ENCODE data around the gene NEU1.

NEU1 gene

DNA sequence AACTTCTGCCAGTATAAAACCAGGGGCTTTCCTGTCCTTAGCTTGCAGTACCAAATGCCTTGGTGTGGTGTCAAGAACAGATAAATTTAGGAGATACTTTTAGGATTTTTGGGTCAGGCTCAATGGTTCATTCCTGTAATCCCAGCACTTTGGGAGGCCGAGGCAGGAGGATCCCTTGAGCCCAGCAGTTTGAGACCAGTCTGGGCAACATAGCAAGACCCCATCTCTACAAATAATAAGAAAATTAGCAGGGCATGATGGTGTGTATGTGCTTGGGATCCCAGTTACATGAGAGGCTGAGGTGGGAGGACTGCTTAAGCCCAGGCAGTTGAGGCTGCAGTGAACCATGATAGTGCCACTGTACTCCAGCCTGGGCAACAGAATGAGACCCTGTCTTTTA is 42.4 kb upstream of the NEU1 start:
- no peak for DNase-seq (ENCODE audit: extremely low read depth, low read depth)
- TF ChIP-seq CTCF (IDR thresholded peaks at IDR 0.05; ENCODE audit: low read depth, low read length): no peak

DNA sequence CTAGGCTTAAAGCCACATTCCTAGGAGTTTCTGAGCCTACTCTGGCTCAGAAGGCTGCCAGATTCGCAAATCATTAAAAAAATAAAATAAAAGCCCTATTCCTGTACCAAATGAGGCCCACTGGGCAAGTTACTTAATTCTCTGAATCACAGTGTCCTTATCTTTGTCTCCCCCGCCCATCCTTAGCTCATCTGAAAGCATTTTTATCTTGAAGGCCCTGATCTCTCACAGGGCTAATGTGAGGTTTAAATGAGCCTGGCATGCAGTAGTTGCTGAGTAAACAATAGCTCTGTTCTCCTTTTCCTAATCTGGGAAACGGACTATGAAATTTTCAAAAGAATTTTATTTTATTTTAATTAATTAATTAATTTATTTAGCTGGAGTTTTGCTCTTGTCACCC is 41.3 kb upstream of the NEU1 start:
- no peak for DNase-seq (ENCODE audit: extremely low read depth, low read depth)
- no peak for TF ChIP-seq CTCF (IDR thresholded peaks at IDR 0.05; ENCODE audit: low read depth, low read length)

- DNase-seq (ENCODE audit: extremely low read depth, low read depth): peak; percentile 94
- TF ChIP-seq CTCF (IDR thresholded peaks at IDR 0.05; ENCODE audit: low read depth, low read length): no peak
Observed at GRCh38 chr6:31901953-31902643, 39.5 kb upstream of the NEU1 start, which contains the start of gene ZBTB12. Gene ZBTB12, minus strand, starts transcription at chr6:31902086. Its CDS starts 781 bp downstream, at chr6:31901305.

GRCh38 chr6:31901415-31901952 is 38.9 kb upstream of the NEU1 start:
- no peak for DNase-seq (ENCODE audit: extremely low read depth, low read depth)
- TF ChIP-seq CTCF (IDR thresholded peaks at IDR 0.05; ENCODE audit: low read depth, low read length): no peak

DNA sequence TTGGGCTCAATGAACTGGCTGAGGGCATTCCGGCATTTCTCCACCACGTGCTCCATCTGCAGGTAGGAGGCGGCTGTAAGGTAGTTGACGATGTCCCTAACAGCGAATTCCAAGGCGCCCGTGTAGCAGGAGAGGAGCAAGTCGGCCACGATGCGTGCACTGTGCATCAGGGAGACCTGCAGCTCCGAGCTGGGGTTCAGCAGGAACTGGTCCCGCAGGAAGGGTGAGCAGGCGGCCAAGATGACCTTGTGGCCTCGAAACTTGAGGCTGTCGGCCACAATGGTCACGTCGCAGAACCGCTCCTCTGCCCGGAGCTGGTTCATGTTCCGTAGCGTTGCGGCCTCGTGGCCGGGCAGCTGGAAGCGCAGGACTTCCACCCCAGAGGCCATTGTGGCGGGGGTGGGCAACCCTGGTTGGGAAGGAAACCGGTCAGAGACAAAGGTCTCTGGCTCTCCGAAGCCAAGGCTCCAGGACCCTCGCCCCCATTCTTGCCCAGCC is 38.3 kb upstream of the NEU1 start:
- no peak for TF ChIP-seq CTCF (IDR thresholded peaks at IDR 0.05; ENCODE audit: low read depth, low read length)
- DNase-seq (ENCODE audit: extremely low read depth, low read depth): no peak

GRCh38 chr6:31899882-31900722 is 37.5 kb upstream of the NEU1 start:
- no peak for TF ChIP-seq CTCF (IDR thresholded peaks at IDR 0.05; ENCODE audit: low read depth, low read length)
- no peak for DNase-seq (ENCODE audit: extremely low read depth, low read depth)

GRCh38 chr6:31899215-31899614 is 36.6 kb upstream of the NEU1 start:
- DNase-seq (ENCODE audit: extremely low read depth, low read depth): no peak
- TF ChIP-seq CTCF (IDR thresholded peaks at IDR 0.05; ENCODE audit: low read depth, low read length): no peak

Measured in AG09319 (cell line).